NCI-H2196 treated with DMSO at 0.1 percent for 48 hours (cell line): ENCODE data around the gene RABGGTA.
"Not testable (repeated sequence)": the region's sequence is repeated elsewhere in the genome, so short reads cannot be mapped to it uniquely, and the experiment has no call there.

Experiments
- DNase-seq: peaks from one replicate; lab custom pipeline; 2025; ENCODE audit not compliant: unreplicated experiment; lab: John Stamatoyannopoulos, UW

RABGGTA gene

DNA sequence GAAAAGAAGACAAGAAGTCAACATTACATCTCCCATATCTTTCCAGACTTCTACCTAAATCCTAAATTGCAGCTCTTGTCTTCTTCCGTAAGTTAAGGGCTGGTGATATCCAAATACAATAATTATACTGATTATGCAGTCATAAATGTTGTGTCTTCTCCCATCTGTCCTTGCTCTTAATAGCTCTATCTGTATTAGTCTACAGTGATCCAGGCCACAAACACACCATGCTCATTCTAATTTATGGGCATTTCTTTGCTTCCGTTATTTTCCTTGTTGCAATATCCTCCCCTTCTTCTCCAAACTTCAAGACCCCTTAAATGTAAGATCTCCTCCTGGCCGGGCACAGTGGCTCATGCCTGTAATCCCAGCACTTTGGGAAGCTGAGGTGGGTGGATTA lies 51.9 kb downstream of the RABGGTA start:
- no peak for DNase-seq

- no peak for DNase-seq
These were observed 52.3 kb downstream of the RABGGTA start for GRCh38 chr14:24219080-24219479.

GRCh38 chr14:24216876-24217275 lies 54.5 kb downstream of the RABGGTA start:
- DNase-seq, result not testable (repeated sequence)

DNA sequence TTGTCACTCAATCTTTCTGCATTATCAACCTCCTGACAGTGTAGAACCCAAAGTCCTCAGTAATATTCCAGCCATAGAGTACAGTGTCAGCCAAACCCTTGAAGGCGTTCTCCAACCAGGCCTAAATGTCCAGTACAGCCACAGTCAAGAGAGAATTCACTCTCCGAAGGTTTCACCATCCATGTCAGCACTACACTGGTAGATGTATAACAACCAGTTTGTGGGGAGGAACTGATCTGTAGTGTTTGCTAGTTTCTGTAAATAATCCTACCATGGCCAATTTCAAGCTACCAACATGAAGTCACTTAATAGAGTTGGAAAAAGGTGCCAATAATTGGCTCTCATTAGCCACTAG lies 55.1 kb downstream of the RABGGTA start:
- DNase-seq, result no peak
